GM18511 (cell line): Measurements from ENCODE around the gene KCNF1.

Experiments used
- ATAC-seq: cut with Tn5 transposase; IDR thresholded peaks from one replicate; pipeline ENCODE4 v1.9.1; 2021; ENCODE audit warnings: mild to moderate bottlenecking, moderate library complexity; ENCODE audit not compliant: unreplicated experiment

The KCNF1 gene

DNA sequence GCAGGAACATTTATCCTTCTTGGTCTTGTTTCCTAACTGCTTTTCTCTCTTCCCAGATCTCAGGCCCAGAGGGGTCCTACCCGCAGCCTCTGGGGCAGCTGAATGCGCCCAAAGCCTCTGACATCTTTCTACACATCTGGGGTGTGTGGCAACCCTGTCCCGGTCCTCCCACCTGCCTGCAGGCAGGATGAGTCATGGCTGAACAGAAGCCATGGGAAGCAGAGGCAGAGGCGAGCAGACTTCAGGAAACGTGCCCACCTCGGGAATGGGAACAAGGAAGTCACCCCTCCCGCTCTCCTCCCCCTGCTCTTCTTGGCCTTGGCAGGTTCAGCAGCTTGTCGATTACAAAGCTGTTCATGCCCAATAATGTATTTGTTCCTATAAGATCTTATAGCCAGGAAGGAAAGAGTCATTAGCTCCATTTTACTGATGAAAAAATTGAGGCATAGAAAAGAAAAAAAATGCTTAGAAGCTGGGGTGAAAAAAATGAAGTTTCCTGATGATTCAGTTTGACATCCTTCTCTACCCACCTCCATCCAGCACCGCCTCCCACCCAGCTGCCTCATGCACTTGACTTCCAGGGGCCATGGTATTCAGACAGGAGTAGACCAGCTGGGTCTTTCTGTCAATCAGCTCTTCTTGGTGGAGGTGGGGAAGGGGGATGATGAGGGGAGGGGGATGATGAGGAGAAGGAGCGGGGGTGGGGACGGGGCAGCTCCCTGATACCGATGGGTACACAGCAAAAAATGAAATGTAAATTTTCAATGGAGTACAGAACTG is 10.4 kb upstream of the KCNF1 start:
- no peak for ATAC-seq

DNA sequence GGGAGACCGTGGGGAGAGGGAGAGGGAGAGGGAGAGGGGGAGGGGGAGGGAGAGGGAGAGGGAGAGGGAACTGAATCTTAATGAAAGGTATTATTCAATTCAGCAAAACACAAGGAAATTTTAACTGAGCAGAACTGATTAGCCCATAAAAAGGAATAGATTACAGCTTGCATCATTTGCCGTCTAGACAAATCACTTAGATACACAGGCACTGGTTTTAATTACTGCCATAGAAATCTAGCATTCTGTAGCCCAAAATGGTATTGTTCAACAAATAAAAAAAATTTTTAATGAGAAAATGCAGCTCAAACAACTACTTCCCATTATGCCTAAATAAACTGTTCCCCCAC is 7.9 kb upstream of the KCNF1 start:
- ATAC-seq: no peak

DNA sequence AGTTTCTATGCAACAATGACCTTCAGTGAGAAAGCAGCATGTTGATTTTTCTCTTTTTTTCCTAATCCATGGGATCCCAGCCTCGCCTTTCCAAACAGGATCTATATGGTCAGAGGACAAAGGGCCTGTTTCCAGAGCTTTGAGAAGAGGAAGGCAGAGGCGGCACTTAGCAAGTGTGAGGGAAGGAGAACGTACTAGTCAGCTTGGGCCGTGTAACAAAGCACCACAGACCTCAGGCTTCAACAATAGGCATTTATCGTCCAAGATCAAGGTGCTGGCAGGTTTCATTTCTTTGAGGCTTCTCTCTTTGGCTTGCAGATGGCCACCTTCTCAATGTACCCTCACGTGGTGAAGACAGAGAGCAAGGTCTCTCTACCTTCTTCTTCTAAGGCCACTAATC is 7.3 kb upstream of the KCNF1 start:
- no peak for ATAC-seq

DNA sequence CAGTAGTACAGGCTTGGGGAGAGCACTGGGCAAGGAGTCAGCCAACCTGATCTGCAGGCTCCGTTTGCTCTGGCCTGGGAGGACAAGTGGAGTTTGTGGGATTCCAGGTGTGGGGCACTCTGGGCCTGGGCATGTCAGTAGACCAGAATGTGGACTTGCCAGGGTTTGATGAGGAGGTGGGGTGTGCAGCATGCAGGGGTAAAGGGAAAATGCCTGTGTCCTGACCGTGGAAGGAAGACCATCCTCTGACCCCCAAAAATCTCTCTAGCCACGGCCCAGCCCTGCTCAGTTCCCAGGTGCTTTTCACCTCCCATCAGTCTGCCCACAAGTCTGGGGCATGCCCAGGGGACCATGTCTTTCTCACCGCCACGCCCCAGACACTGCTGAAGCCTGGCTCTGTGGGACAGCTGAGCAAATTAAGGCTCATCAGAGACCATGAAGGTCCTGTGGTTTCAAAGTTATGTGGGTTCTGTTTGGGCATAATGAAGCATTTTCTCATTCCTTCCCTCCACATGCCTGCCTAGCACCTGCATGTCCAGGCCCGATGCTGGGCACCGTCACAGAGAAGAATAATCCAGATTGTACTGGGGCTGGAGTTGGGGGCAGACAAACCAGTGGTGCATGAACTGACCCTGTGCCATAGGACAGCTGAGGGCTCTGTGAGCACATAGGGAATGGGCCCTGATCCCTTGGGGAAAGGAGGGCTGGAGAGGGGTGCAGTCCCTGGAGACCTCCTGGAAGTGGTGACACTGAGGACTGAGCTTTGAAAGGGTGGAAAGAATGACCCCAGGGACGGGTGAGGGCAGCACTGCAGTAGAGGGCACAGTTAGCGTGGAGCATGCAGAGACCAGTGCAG is 6.5 kb upstream of the KCNF1 start:
- no peak for ATAC-seq

DNA sequence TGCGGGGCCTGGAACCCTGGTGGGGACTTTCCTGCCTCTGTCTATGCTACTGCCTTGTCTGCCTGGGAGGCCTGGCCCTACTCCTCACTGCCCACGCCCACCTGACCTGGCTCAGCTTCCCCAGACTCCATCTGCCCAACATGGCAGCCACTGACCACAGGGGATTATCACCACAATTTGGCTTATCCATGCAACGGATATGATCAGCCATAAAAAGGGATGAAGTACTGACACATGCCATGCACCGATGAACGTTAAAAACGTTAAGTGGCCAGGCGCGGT is 5.9 kb upstream of the KCNF1 start:
- ATAC-seq: no peak

DNA sequence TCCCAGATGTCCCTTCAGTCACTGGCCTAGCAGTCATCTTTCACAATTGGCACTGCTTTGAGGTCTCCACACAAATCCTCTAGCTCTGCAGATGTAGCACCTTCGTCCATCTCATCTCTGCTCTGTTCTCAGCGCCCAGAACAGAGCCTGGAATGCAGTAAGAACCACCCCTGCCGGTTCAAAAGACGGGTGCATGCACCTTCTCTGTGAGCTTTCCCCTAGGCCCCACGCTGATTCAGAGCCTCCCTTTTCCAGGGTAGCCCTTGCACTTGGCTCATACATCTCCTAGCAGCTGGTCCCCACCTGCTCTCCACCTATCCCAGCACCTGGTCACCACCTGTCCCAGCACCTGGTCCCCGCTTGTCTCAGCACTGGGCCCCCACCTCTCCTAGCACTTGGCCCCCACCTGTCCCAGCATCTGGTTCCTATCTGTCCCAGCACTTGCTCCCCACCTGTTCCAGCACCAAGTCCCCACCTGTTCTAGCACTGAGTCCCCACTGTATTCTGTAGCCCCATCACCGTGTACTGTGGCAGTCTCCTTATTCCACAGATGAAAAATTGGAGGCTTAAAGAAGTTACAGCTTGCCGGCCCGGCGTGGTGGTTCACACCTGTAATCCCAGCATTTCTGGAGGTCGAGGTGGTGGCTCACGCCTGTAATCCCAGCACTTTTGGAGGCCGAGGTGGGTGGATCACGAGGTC is 4.7 kb upstream of the KCNF1 start:
- ATAC-seq: no peak

DNA sequence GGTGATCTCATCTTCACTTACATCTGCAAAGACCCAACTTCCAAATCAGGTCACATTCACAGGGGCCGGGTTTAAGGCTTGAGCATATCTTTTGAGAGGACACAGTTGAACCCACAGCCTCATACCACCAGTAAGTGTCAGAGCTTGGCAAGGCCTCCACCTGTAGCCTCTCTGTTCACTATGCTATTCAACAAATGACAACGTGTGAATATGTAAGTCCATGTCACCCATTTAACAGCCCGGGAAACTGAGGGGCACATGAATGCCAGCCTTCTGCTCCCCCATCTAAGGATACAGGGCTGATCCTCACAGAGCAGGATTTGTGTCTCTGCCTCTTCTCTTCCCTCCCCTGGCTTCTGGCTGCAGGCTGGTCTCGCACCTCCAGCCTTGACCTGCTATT is 3.5 kb upstream of the KCNF1 start:
- ATAC-seq: no peak

DNA sequence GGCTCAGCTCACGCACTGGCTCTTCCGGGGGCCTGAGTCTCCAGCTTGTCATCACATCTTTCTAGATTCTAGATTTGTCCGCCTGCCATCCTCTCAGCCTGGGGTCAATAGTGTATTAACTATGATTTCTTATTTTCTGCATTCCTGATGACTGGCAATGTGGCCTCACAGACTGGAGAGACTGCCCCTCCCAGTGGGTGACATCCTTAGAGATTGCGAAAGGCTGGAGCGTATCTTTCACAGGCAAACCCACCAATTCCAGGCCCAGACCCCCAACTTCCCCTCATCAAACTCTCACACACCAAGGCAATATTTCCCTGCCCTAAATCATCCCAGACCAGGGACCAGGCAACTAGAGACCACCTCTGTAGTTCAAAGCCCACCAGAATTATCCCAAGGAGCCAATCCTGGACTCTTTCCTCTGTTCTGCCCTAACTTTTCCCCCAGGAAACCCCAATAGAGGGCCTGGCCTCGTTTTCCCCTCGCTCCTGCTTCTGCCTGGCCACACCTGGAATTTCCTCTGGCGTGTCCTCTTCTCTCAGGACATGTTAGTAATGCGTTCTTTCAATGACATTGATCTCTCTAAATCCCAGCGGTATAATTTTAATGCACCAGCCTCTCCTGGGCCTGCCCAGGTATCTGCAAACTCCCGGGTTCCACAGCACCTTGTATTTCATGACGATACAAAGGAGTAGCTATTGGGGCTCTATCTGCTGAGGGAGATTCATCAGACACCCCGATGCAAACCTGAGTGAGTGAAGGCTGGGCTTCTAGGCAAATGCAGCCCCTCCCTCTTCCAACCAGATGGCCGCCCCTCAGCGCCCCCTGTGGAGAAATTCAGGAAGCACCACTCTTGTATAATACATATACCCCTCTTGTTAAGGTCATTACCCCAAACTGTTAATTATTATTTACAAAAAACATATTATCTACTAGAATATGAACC is 2.4 kb upstream of the KCNF1 start:
- no peak for ATAC-seq

DNA sequence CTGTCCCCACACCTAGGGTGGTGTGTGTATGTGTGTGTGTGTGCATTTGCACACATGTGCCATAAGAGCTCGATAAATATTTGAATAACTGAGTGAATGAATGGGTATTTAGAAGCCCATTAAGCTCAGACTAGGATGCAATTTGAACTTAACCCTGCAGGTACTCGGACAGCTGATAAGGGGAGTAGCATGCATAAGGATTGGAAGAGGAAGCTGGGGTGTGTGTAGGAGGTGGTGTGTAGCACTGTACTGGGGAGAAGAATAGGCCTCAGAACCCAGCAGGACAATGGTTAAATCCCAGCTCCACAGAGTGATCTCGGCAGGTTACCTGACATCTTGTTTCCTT is 1.8 kb upstream of the KCNF1 start:
- ATAC-seq: no peak

DNA sequence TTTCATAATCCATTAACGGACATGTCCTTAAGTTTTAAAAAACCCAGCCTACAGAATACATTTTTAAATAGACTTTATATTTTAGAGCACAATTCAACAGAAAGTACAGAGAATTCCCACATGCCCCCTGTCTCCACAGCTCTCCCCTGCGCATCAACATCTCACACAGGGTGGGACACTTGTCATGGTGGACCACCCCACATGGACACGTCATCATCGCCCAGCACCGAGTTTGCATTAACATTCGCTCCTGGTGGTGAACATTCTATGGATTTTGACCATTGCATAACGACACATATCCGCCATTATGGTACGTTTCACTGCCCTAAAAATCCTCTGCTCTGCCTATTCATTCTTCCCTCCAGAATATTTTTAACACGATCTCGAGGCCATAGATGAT is 1.1 kb upstream of the KCNF1 start:
- no peak for ATAC-seq

DNA sequence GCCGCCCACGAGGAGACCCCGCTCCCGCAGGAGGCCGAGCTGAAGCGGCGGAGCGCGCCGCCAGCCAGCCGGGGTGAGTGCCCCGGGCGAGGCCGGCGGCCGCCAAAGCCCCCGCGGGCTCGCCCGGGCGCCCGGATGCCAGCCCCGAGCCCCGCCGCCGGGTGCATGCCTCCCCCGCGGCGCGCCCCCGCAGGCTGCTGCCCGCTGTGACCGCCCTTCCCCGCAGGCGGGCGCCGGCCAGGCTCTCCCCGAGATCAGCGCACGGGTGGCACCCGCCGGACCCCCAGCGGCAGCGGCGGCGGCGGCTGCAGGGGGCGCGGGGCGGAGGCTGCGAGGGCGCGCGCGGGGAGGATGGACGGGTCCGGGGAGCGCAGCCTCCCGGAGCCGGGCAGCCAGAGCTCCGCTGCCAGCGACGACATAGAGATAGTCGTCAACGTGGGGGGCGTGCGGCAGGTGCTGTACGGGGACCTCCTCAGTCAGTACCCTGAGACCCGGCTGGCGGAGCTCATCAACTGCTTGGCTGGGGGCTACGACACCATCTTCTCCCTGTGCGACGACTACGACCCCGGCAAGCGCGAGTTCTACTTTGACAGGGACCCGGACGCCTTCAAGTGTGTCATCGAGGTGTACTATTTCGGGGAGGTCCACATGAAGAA is 470 bp downstream of the KCNF1 start:
- no peak for ATAC-seq

DNA sequence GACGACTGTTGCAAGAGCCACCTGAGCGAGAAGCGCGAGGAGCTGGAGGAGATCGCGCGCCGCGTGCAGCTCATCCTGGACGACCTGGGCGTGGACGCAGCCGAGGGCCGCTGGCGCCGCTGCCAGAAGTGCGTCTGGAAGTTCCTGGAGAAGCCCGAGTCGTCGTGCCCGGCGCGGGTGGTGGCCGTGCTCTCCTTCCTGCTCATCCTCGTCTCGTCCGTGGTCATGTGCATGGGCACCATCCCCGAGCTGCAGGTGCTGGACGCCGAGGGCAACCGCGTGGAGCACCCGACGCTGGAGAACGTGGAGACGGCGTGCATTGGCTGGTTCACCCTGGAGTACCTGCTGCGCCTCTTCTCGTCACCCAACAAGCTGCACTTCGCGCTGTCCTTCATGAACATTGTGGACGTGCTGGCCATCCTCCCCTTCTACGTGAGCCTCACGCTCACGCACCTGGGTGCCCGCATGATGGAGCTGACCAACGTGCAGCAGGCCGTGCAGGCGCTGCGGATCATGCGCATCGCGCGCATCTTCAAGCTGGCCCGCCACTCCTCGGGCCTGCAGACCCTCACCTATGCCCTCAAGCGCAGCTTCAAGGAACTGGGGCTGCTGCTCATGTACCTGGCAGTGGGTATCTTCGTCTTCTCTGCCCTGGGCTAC is 1.2 kb downstream of the KCNF1 start:
- no peak for ATAC-seq

DNA sequence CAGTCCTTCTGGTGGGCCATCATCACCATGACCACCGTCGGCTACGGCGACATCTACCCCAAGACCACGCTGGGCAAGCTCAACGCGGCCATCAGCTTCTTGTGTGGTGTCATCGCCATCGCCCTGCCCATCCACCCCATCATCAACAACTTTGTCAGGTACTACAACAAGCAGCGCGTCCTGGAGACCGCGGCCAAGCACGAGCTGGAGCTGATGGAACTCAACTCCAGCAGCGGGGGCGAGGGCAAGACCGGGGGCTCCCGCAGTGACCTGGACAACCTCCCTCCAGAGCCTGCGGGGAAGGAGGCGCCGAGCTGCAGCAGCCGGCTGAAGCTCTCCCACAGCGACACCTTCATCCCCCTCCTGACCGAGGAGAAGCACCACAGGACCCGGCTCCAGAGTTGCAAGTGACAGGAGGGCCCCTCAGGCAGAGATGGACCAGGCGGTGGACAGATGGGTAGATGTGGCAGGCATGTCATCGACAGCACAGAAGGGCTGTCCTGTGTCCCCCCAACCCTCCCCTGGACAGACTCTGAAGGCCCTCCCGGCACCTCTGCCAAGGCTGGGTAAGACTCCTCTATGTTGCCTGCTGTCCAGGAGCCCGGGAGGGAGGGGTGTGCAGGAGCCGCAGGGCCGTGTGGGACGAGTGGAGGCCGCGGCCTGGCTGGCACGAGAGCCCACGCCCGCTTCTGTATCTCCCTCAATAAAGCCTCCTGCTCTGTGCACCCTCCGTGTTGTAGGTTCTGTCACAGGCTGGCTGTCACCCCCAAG is 2.0 kb downstream of the KCNF1 start:
- ATAC-seq: no peak

DNA sequence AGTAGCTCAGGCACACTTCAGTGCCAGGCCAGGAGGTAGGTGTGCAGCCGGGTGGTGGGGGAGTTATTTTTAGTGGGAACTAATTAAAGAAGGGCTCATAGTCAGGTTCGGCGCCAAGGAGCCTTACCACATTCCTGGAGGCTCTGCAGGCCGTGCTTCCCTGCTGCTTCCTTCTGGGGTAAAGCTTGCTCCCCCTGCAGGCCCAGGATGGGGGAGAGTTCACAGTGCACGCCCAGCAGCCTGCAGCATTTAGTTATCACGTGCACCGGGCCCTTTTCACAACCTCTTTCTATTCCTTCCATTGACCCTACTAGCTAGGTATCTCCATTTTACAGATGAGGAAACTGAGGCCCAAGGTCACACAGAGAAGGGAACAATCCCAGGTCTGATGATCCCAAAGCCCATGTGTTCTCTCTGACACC is 2.5 kb downstream of the KCNF1 start:
- no peak for ATAC-seq

DNA sequence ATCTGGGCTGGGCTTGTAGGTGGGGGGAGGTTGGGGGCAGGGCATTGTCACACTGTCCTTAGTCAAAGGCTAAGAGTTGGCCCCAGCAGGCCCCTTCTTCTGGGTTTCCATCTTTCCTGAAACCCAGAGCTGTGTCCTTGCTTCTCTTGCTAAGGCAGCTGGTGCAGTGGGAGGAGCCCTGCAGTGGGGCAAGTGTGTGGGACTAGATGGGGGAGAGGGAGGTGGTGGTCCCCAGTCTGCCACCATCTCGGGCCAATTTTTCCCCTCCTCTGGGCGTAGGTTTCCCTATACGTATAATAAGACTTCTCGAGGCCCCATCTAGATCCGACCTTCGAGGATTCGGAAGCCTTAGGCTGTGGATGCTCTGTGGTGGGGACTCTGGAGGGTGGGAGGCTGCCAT is 3.5 kb downstream of the KCNF1 start:
- ATAC-seq: no peak

DNA sequence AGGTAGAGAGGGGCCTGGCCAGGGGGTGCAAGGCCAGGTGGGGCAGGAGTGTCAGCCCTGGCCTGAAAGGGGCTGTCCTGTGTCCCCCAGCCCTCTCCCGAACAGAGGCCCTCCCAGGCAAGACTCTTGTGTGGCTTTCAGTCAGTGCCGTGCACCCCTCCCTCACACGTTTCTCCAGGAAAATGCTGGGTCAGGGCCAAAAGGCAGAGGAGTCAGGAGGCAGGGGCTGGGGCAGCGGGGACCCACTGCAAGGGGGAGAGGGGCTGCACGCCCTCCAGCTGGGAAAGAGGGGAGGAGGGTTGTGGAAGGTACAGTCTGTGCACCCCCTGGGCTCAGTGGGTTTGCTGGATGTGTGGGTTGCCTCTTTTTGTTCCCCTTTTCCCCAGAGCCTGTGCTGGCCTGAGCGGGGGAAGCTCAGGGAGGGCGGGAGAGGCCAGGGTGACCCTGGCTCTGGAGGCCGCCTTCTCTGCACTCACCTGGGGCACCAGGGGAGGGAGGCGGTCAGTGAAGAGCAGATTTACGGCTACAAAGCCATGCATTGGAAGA is 4.1 kb downstream of the KCNF1 start:
- ATAC-seq: no peak

DNA sequence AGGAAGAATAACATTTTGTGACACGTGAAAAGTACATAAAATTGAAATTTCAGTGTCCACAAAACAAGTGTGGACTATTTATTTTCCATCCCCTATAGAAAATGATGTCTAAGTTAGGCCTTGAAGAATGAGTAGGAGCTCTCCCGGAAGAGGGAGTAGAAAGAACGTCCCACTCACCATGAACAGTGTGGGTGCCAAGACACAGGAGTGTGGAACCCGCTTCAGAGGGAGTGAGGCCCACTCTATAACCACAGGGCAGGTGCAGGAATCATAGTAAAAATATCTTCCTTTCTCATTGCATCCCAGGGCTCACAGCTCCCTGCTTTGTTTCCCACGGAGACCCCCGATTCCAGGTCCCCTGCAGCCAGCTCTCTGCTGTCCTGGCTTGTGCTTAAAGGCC is 5.2 kb downstream of the KCNF1 start:
- ATAC-seq: no peak

DNA sequence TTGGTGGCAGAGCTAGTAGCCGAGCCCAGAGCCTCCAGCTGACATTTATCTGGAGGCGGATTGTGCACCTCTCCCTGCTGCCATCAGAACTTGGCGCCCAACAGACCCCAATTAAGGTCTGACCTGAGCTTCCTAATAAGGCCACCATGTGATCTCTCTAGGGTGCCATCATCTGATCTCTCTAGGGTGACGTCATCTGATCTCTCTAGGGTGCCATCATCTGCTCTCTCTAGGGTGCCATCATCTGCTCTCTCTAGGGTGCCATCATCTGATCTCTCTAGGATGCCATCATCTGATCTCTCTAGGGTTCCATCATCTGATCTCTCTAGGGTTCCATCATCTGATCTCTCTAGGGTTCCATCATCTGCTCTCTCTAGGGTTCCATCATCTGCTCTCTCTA is 6.2 kb downstream of the KCNF1 start:
- no peak for ATAC-seq
